ENCODE results near the gene ARIH2.
"Not testable (repeated sequence)": the region's sequence is repeated elsewhere in the genome, so short reads cannot be mapped to it uniquely, and the experiment has no call there.

The ARIH2 gene

GRCh38 chr3:48899273-48899672 lies 19.4 kb upstream of the ARIH2 start:
- peaks cover 6% of the 10 kb centered on the region for H3K36me3 Mint-ChIP-seq (ENCODE audit: low read depth)
- intact Hi-C loops (cut with micrococcal nuclease): loop anchor here (2.0 to 10.0 kb wide), 2 partner anchors 20 to 54 kb away; partner anchors contain the start of genes ARIH2 and PRKAR2A
- H3K27me3 Mint-ChIP-seq: no peaks in the 10 kb centered on the region
- H3K27ac Mint-ChIP-seq: peak overlapping the region; percentile 87
- H3K4me3 Mint-ChIP-seq: peak overlapping the region; percentile 96
- no peaks in the 10 kb centered on the region for H3K9me3 Mint-ChIP-seq
- H3K4me1 Mint-ChIP-seq (ENCODE audit: low read depth): peaks cover 39% of the 10 kb centered on the region

DNA sequence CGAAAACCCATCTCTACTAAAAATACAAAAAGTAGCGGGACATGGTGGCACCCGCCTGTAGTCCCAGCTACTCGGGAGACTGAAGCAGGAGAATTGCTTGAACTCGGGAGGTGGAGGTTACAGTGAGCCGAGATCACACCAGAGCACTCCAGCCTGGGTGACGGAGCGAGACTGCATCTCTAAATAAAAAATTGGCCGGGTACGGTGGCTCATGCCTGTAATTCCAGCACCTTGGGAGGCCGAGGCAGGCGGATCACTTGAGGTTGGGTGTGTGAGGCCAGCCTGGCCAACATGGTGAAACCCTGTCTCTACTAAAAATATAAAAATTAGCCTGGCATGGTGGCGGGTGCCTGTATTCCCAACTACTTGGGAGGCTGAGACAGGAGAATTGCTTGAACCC lies 11.6 kb upstream of the ARIH2 start:
- H3K36me3 Mint-ChIP-seq (ENCODE audit: low read depth); H3K4me1 Mint-ChIP-seq (ENCODE audit: low read depth); H3K9me3 Mint-ChIP-seq; H3K27me3 Mint-ChIP-seq; intact Hi-C loops (cut with micrococcal nuclease); H3K4me3 Mint-ChIP-seq; H3K27ac Mint-ChIP-seq: not testable (repeated sequence)

DNA sequence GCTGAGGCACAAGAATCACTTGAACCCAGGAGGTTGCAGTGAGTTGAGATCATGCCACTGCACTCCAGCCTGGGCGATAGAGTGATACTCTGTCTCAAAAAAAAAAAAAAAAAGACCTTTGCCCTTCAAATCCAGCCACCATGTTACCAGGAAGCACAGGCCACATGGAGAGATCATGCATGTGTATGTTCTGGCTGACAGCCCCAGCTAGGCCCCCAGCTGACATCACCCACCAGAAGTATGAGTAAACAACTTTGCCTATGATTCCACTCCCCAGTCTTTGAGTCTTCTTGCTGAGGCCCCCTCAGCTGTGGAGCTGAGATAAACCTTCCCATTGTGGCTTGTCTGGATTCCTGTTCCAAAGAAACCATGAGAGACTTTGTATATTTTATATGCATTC lies 3.3 kb upstream of the ARIH2 start:
- no peaks in the 10 kb centered on the region for H3K9me3 Mint-ChIP-seq
- H3K4me3 Mint-ChIP-seq: no peak overlapping the region
- no peak overlapping the region for H3K27ac Mint-ChIP-seq
- no peaks in the 10 kb centered on the region for H3K27me3 Mint-ChIP-seq
- H3K4me1 Mint-ChIP-seq (ENCODE audit: low read depth): peaks cover 11% of the 10 kb centered on the region
- intact Hi-C loops (cut with micrococcal nuclease): loop anchor here (5.0 kb wide), 2 partner anchors 68 to 177 kb away; partner anchors contain the start of genes PRKAR2A and QRICH1
- H3K36me3 Mint-ChIP-seq (ENCODE audit: low read depth): peaks cover 16% of the 10 kb centered on the region

DNA sequence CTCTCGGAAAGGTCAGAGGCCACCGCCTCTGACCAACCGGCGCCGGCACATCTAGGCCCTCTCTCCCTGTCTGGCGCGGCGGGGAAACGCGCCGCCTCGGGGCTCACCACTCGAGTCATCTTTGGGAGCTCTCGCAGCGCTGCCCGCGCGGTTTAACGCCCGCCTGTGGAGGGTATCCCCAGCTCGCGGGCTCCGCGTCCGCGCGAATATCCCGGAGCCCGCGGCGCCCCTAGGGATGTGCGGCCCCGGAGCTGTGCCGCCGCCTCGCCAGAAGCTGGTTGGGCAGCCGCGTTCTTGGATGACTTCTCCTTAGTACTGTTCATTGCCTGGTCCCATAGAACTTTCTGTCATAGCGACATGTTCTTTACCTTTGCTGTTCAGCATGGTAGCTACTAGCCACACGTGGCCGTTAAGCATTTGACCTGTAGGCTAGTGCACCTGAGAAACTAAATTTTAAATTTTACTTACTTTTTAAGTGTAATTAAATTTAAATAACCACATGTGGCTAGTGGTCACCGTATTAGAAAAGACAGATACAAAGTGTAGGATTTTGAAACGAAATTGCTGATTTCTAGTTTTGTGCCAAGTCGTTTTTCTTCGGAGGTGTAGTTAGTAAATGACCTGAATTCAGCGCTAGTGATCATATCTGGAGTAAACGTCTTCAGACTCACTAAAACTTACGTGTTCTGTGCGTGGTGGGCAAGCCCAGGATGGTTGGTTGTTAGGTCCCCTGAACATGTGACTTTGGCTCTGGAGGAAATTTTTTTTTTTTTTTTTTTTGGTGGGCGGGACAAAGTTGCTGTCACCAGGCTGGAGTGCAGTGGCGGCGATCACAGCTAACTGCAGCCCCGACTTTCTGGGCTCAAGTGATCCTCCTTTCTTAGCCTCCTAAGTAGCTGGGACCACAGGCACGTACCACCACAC lies 835 bp downstream of the ARIH2 start:
- Mint-ChIP-seq H3K4me1 (ENCODE audit: low read depth) (peaks cover 21% of the 10 kb centered on the region), H3K27ac (peak overlapping the region; percentile 97), H3K9me3 (no peaks in the 10 kb centered on the region), H3K4me3 (peak overlapping the region; percentile 95), H3K27me3 (no peaks in the 10 kb centered on the region), H3K36me3 (ENCODE audit: low read depth) (peaks cover 48% of the 10 kb centered on the region)
- intact Hi-C loops (cut with micrococcal nuclease): loop anchor here (2.0 to 5.0 kb wide), 3 partner anchors 21 to 173 kb away; partner anchors contain the start of genes PRKAR2A, QRICH1 and SLC25A20

DNA sequence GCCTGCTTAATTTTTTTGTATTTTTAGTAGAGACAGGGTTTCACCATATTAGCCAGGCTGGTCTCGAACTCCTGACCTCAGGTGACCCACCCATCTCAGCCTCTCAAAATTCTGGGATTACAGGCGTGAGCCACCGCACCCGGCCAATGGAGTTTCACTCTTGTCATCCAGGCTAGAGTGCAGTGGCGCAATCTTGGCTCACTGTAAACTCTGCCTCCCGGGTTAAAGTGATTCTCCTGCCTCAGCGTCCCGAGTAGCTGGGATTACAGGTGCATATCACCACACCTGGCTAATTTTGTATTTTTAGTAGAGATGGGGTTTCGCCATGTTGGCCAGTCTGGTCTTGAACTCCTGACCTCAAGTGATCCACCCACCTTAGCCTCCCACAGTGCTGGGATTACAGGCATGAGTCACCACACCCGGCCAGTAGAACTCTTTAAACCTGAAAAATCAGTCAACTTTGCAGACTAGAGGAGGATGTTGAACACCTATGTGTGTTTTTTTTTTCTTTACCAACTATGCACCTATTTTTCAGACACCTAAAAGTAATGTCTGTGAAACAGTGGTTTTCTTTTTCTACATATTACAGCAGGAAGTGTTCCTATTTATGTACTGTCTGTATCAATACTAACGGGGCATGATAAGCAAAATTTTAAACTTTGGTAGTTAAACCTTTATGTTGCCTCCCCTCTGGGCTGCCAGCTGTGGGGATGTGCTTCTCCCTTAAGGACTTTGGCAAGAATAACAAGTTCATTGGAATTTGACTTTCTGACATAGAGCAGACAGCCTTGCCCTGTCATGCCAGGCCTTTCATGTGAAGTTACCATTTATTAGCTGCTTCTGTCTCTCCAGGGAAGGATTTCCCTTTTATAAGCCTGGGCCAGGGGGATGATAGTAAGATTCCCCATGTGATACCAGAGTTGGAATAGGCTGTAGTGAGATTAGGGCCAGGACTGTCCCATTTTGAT lies 8.1 kb downstream of the ARIH2 start:
- peaks cover 50% of the 10 kb centered on the region for H3K4me1 Mint-ChIP-seq (ENCODE audit: low read depth)
- no peaks in the 10 kb centered on the region for H3K9me3 Mint-ChIP-seq
- H3K27me3 Mint-ChIP-seq: no peaks in the 10 kb centered on the region
- peaks cover 79% of the 10 kb centered on the region for H3K36me3 Mint-ChIP-seq (ENCODE audit: low read depth)
- intact Hi-C loops (cut with micrococcal nuclease): no loop called here
- H3K4me3 Mint-ChIP-seq: no peak overlapping the region
- H3K27ac Mint-ChIP-seq: peak overlapping the region; percentile 8

GRCh38 chr3:48927928-48928327 lies 9.3 kb downstream of the ARIH2 start:
- no peaks in the 10 kb centered on the region for H3K9me3 Mint-ChIP-seq
- H3K36me3 Mint-ChIP-seq (ENCODE audit: low read depth): peaks cover 76% of the 10 kb centered on the region
- H3K27ac Mint-ChIP-seq: no peak overlapping the region
- no peak overlapping the region for H3K4me3 Mint-ChIP-seq
- no peaks in the 10 kb centered on the region for H3K27me3 Mint-ChIP-seq
- H3K4me1 Mint-ChIP-seq (ENCODE audit: low read depth): peaks cover 57% of the 10 kb centered on the region
- intact Hi-C loops (cut with micrococcal nuclease): no loop called here

GRCh38 chr3:48928679-48929078 lies 10.0 kb downstream of the ARIH2 start:
- no peak overlapping the region for H3K4me3 Mint-ChIP-seq
- H3K27me3 Mint-ChIP-seq: no peaks in the 10 kb centered on the region
- intact Hi-C loops (cut with micrococcal nuclease): no loop called here
- H3K36me3 Mint-ChIP-seq (ENCODE audit: low read depth): peaks cover 76% of the 10 kb centered on the region
- H3K4me1 Mint-ChIP-seq (ENCODE audit: low read depth): peaks cover 58% of the 10 kb centered on the region
- H3K27ac Mint-ChIP-seq: no peak overlapping the region
- no peaks in the 10 kb centered on the region for H3K9me3 Mint-ChIP-seq

DNA sequence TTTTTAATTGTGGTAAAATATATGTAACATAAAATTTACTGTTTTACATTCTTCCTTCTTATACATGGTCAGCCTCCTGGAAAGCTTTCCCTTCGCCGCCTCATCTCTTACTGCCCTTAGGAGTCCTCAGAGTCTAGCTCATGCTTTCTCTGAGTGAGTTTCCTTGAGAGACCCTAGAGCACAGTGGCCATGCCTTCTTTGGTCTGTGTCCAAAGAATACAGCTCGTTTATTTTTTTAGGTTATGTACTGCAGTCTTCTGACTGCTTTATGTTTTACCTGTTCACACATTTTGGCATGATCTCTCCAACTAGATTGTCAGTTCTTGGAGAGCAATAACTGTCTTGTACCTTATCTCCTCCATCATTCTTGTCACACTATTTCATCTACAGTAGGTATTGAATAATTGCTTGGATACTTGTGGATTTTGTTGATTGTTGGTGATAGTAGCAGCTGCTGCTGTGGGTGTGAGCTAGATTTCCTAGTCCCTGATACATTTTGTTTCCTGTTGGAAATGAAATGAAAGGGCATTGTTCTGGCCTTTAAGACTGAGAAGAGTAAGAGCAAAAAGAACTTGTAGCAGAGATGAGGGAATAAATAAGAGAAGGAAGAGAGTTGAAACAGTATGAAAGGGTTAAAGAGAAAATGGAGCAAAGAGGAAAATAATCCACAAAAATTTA lies 10.9 kb downstream of the ARIH2 start:
- Mint-ChIP-seq H3K9me3 (no peaks in the 10 kb centered on the region), H3K27me3 (no peaks in the 10 kb centered on the region), H3K27ac (no peak overlapping the region), H3K36me3 (ENCODE audit: low read depth) (peaks cover 76% of the 10 kb centered on the region), H3K4me3 (no peak overlapping the region), H3K4me1 (ENCODE audit: low read depth) (peaks cover 59% of the 10 kb centered on the region)
- intact Hi-C loops (cut with micrococcal nuclease): no loop called here

DNA sequence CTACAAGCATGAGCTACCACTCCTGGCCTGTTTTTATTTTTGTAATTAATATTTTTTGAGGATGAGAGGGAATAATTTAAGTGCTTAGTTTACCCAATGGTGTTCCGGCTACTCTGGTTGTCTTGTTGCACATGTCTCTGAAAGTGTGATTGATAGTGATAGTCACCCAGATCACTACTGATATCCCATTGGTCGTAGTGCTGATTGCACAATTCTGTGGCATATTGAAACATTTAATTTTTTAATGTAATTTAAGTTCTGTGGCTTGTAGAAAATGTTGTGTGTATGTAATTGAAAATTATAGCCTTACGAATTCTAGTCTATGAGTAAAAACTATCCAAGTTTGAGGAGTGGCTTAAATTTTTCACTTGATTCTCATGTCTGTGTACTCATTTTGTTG lies 11.9 kb downstream of the ARIH2 start:
- Mint-ChIP-seq H3K27ac (no peak overlapping the region), H3K27me3 (no peaks in the 10 kb centered on the region), H3K9me3 (no peaks in the 10 kb centered on the region), H3K36me3 (ENCODE audit: low read depth) (peaks cover 70% of the 10 kb centered on the region), H3K4me1 (ENCODE audit: low read depth) (peaks cover 70% of the 10 kb centered on the region), H3K4me3 (no peak overlapping the region)
- intact Hi-C loops (cut with micrococcal nuclease): no loop called here

- intact Hi-C loops (cut with micrococcal nuclease): no loop called here
These were observed 13.4 kb downstream of the ARIH2 start for GRCh38 chr3:48931944-48932580.

GRCh38 chr3:48934333-48934991 lies 15.8 kb downstream of the ARIH2 start:
- peaks cover 54% of the 10 kb centered on the region for H3K4me1 Mint-ChIP-seq (ENCODE audit: low read depth)
- H3K9me3 Mint-ChIP-seq: no peaks in the 10 kb centered on the region
- peaks cover 58% of the 10 kb centered on the region for H3K36me3 Mint-ChIP-seq (ENCODE audit: low read depth)
- intact Hi-C loops (cut with micrococcal nuclease): no loop called here
- H3K27me3 Mint-ChIP-seq: no peaks in the 10 kb centered on the region
- H3K27ac Mint-ChIP-seq: peak overlapping the region; percentile 20
- H3K4me3 Mint-ChIP-seq: no peak overlapping the region

More at GRCh38 chr3:48931944-48932580, 13.4 kb downstream of the ARIH2 start:
- H3K27ac Mint-ChIP-seq: peak overlapping the region; percentile 22
- no peaks in the 10 kb centered on the region for H3K9me3 Mint-ChIP-seq
- H3K4me3 Mint-ChIP-seq: no peak overlapping the region
- peaks cover 61% of the 10 kb centered on the region for H3K36me3 Mint-ChIP-seq (ENCODE audit: low read depth)
- no peaks in the 10 kb centered on the region for H3K27me3 Mint-ChIP-seq
- H3K4me1 Mint-ChIP-seq (ENCODE audit: low read depth): peaks cover 63% of the 10 kb centered on the region

GRCh38 chr3:48935530-48935929 lies 16.9 kb downstream of the ARIH2 start:
- Mint-ChIP-seq H3K9me3 (no peaks in the 10 kb centered on the region), H3K27ac (peak overlapping the region; percentile 20), H3K36me3 (ENCODE audit: low read depth) (peaks cover 51% of the 10 kb centered on the region), H3K4me1 (ENCODE audit: low read depth) (peaks cover 48% of the 10 kb centered on the region), H3K4me3 (no peak overlapping the region), H3K27me3 (no peaks in the 10 kb centered on the region)
- intact Hi-C loops (cut with micrococcal nuclease): no loop called here

GRCh38 chr3:48938156-48938555 lies 19.5 kb downstream of the ARIH2 start:
- Mint-ChIP-seq H3K4me3 (no peak overlapping the region), H3K36me3 (ENCODE audit: low read depth) (peaks cover 59% of the 10 kb centered on the region)
- intact Hi-C loops (cut with micrococcal nuclease): no loop called here

More at GRCh38 chr3:48938156-48938555, 19.5 kb downstream of the ARIH2 start:
- Mint-ChIP-seq H3K27me3 (no peaks in the 10 kb centered on the region), H3K9me3 (no peaks in the 10 kb centered on the region), H3K27ac (no peak overlapping the region), H3K4me1 (ENCODE audit: low read depth) (peaks cover 35% of the 10 kb centered on the region)
